ENCODE results near the gene LHX5. TPM values are rescaled to one million over a fixed set of nuclear protein-coding genes. Genes with fewer than 3 reads are reported as not detected.
"Not testable (repeated sequence)": the region's sequence is repeated elsewhere in the genome, so short reads cannot be mapped to it uniquely, and the experiment has no call there.

LHX5 gene
- not detected in 2 replicates for total RNA-seq

- DNase-seq (ENCODE audit: extremely low read depth, low read depth, low spot score): no peak
These were observed at the start of gene LHX5 for GRCh38 chr12:113471619-113472171. Gene LHX5 (minus strand): TSS chr12:113471871. CDS start chr12:113471498, 373 bp downstream.

- no peak for DNase-seq (ENCODE audit: extremely low read depth, low read depth, low spot score)
These were observed 48.0 kb upstream of the LHX5 start for GRCh38 chr12:113519464-113520307.

- DNase-seq (ENCODE audit: extremely low read depth, low read depth, low spot score): no peak
These were observed 43.6 kb upstream of the LHX5 start for GRCh38 chr12:113515082-113515856.

- no peak for DNase-seq (ENCODE audit: extremely low read depth, low read depth, low spot score)
These were observed 42.9 kb upstream of the LHX5 start for GRCh38 chr12:113514602-113515001.

GRCh38 chr12:113512568-113512967, 40.9 kb upstream of the LHX5 start:
- DNase-seq (ENCODE audit: extremely low read depth, low read depth, low spot score): no peak

- DNase-seq (ENCODE audit: extremely low read depth, low read depth, low spot score): no peak
These were observed 35.2 kb upstream of the LHX5 start for GRCh38 chr12:113506867-113507266.

- no peak for DNase-seq (ENCODE audit: extremely low read depth, low read depth, low spot score)
These were observed 34.3 kb upstream of the LHX5 start for GRCh38 chr12:113505941-113506340.

GRCh38 chr12:113504917-113505316, 33.2 kb upstream of the LHX5 start:
- no peak for DNase-seq (ENCODE audit: extremely low read depth, low read depth, low spot score)

- DNase-seq (ENCODE audit: extremely low read depth, low read depth, low spot score): no peak
These were observed 29.2 kb upstream of the LHX5 start for GRCh38 chr12:113500782-113501311.

GRCh38 chr12:113500306-113500675, 28.6 kb upstream of the LHX5 start:
- DNase-seq (ENCODE audit: extremely low read depth, low read depth, low spot score): no peak

- DNase-seq (ENCODE audit: extremely low read depth, low read depth, low spot score): no peak
These were observed 26.8 kb upstream of the LHX5 start for GRCh38 chr12:113498490-113498889.

- no peak for DNase-seq (ENCODE audit: extremely low read depth, low read depth, low spot score)
These were observed 26.0 kb upstream of the LHX5 start for GRCh38 chr12:113497693-113498092.

- not testable (repeated sequence) for DNase-seq (ENCODE audit: extremely low read depth, low read depth, low spot score)
These were observed 24.3 kb upstream of the LHX5 start for GRCh38 chr12:113495941-113496340.

- DNase-seq (ENCODE audit: extremely low read depth, low read depth, low spot score): no peak
These were observed 16.7 kb upstream of the LHX5 start for GRCh38 chr12:113488322-113488721.

- DNase-seq (ENCODE audit: extremely low read depth, low read depth, low spot score): no peak
These were observed 15.1 kb upstream of the LHX5 start for GRCh38 chr12:113486722-113487121.

GRCh38 chr12:113485330-113485729, 13.7 kb upstream of the LHX5 start:
- DNase-seq (ENCODE audit: extremely low read depth, low read depth, low spot score): no peak

GRCh38 chr12:113482334-113482733, 10.7 kb upstream of the LHX5 start:
- no peak for DNase-seq (ENCODE audit: extremely low read depth, low read depth, low spot score)

- DNase-seq (ENCODE audit: extremely low read depth, low read depth, low spot score): no peak
These were observed 8.8 kb upstream of the LHX5 start for GRCh38 chr12:113480336-113480971.

- DNase-seq (ENCODE audit: extremely low read depth, low read depth, low spot score): no peak
These were observed 8.1 kb upstream of the LHX5 start for GRCh38 chr12:113479590-113480335.

GRCh38 chr12:113479216-113479589, 7.5 kb upstream of the LHX5 start:
- no peak for DNase-seq (ENCODE audit: extremely low read depth, low read depth, low spot score)

Measured in glomerular endothelial cell (primary cell).